HCT116 (cell line): Measurements from ENCODE around the gene CNFN. TPM values are rescaled to one million over a fixed set of nuclear protein-coding genes. Genes with fewer than 3 reads are reported as not detected.

Experiments used
- ATAC-seq: fragments of 200-7000 bp; cut with Tn5 transposase; 2 replicates; pipeline ENCODE4 v1.9.1; 2020; ENCODE audit warnings: mild to moderate bottlenecking, moderate library complexity
- BruUV-seq: library from RNA; stranded (reverse); fragments of 400-500 nt; replicated peaks from 2 replicates; lab custom pipeline; 2021; lab: Mats Ljungman, UMichigan
- CTCF ChIA-PET: fragments of 300-600 bp; sonication (Branson Sonifier 250); formaldehyde crosslinking; loops from one replicate; lab custom pipeline; 2021; ENCODE audit warnings: antibody characterized with exemption; lab: Charles Lee
- POLR2A ChIA-PET: fragments of 300-600, 350-600 bp; sonication (Branson Sonifier 250); formaldehyde crosslinking; loops from one replicate; lab custom pipeline; 2021; ENCODE audit warnings: antibody characterized with exemption; lab: Charles Lee
- RAD21 ChIA-PET, 2 experiments: fragments of 300-600 bp; sonication (Branson Sonifier 250); formaldehyde crosslinking; loops; one replicate each; lab custom pipeline; 2023; ENCODE audit warnings: low total read pairs in 2 of 2; ENCODE audit not compliant: uncharacterized antibody in 2 of 2, unreplicated experiment in 2 of 2, low non-redundant PET in 1 of 2; lab: Charles Lee
- DNase-seq: peaks from one replicate; pipeline ENCODE4 v3.0.0-alpha.2; 2010; ENCODE audit warnings: low read depth, low spot score
- H2AFZ ChIP-seq: fragments of 200-600 bp; shearing (Covaris generic), sonication (generic); 2 replicates; pipeline ENCODE4 v1.6.1; 2017; ENCODE audit warnings: low read depth, mixed run types, mixed read lengths, antibody characterized with exemption, low read length; ENCODE audit not compliant: poor library complexity, severe bottlenecking
- H3K27ac ChIP-seq: 2 replicates; pipeline ENCODE4 v1.5.1; 2012; ENCODE audit warnings: low read depth, low read length
- H3K27me3 ChIP-seq: fragments of 200-600 bp; sonication (generic); 2 replicates; pipeline ENCODE4 v1.6.1; 2016; ENCODE audit warnings: mixed run types, low read length, mixed read lengths; ENCODE audit not compliant: insufficient read depth
- H3K36me3 ChIP-seq, 2 experiments: fragments of 200-500 bp in 1 of 2; fragments of 200-600 bp in 1 of 2; sonication (Bioruptor generic) in 1 of 2; sonication (generic) in 1 of 2; 2 replicates each; pipeline versions ENCODE4 v1.5.1 to v1.6.1; 2014 to 2016; ENCODE audit warnings: low read length in 2 of 2, inconsistent platforms in 1 of 2, mixed read lengths in 1 of 2, mixed run types in 1 of 2; ENCODE audit not compliant: insufficient read depth in 2 of 2, control insufficient read depth in 1 of 2
- H3K4me1 ChIP-seq, 2 experiments: fragments of 200-600 bp in 1 of 2; sonication (generic) in 1 of 2; 2 replicates each; pipeline versions ENCODE4 v1.5.1 to v1.6.1; 2012 to 2017; ENCODE audit warnings: low read length in 2 of 2, inconsistent platforms in 1 of 2, mild to moderate bottlenecking in 1 of 2, mixed read lengths in 1 of 2, mixed run types in 1 of 2, moderate library complexity in 1 of 2; ENCODE audit not compliant: insufficient read depth in 2 of 2, control insufficient read depth in 1 of 2
- H3K4me2 ChIP-seq: fragments of 200-600 bp; sonication (generic); 2 replicates; pipeline ENCODE4 v1.6.1; 2017; ENCODE audit warnings: mixed run types, low read length, mixed read lengths
- H3K4me3 ChIP-seq, 2 experiments: fragments of 200-600 bp in 1 of 2; sonication (generic) in 1 of 2; replicated peaks in 1 of 2; 2 replicates each; pipeline ENCODE4 v1.5.1; 2011 to 2016; ENCODE audit warnings: low read length in 2 of 2, control low read depth in 1 of 2, low read depth in 1 of 2, mild to moderate bottlenecking in 1 of 2, mixed read lengths in 1 of 2, mixed run types in 1 of 2
- H3K79me2 ChIP-seq: fragments of 200-600 bp; sonication (generic); 2 replicates; pipeline ENCODE4 v1.6.1; 2017; ENCODE audit warnings: mild to moderate bottlenecking, mixed run types, low read length, moderate library complexity, mixed read lengths; ENCODE audit not compliant: insufficient read depth
- H3K9ac ChIP-seq: fragments of 200-600 bp; sonication (generic); 2 replicates; pipeline ENCODE4 v1.6.1; 2016; ENCODE audit warnings: low read length, mixed read lengths
- H3K9me2 ChIP-seq: fragments of 200-600 bp; sonication (generic), shearing (Covaris generic); 2 replicates; pipeline ENCODE4 v1.6.1; 2017; ENCODE audit warnings: mixed run types, mild to moderate bottlenecking, moderate library complexity; ENCODE audit not compliant: insufficient read depth
- H3K9me3 ChIP-seq, 2 experiments: fragments of 200-500 bp in 1 of 2; fragments of 200-600 bp in 1 of 2; sonication (Bioruptor generic) in 1 of 2; sonication (generic) in 1 of 2; 2 replicates each; pipeline ENCODE4 v1.6.1; 2014 to 2017; ENCODE audit warnings: low read length in 2 of 2, mixed read lengths in 2 of 2, inconsistent platforms in 1 of 2, low read depth in 1 of 2, mild to moderate bottlenecking in 1 of 2, mixed run types in 1 of 2, moderate library complexity in 1 of 2; ENCODE audit not compliant: control insufficient read depth in 1 of 2, insufficient read depth in 1 of 2
- H4K20me1 ChIP-seq: fragments of 200-600 bp; sonication (generic), shearing (Covaris generic); 2 replicates; pipeline ENCODE4 v1.6.1; 2017; ENCODE audit warnings: mixed run types, mild to moderate bottlenecking, moderate library complexity; ENCODE audit not compliant: insufficient read depth
- CBX3 ChIP-seq: IDR thresholded peaks from 2 replicates; pipeline ENCODE4 v1.6.1; 2012; ENCODE audit warnings: low read depth
- EGR1 ChIP-seq: IDR thresholded peaks from 2 replicates; pipeline ENCODE4 v1.6.1; 2012; ENCODE audit warnings: low read depth
- EZH2 ChIP-seq: fragments of 200-600 bp; sonication (generic); IDR thresholded peaks from 2 replicates; pipeline ENCODE4 v1.6.1; 2017; ENCODE audit warnings: antibody characterized with exemption, mixed run types
- EZH2phosphoT487 ChIP-seq: fragments of 200-600 bp; IDR thresholded peaks from 2 replicates; pipeline ENCODE4 v1.6.1; 2018; ENCODE audit warnings: antibody characterized with exemption, borderline replicate concordance
- FOSL1 ChIP-seq: IDR thresholded peaks from 2 replicates; pipeline ENCODE4 v1.6.1; 2012; ENCODE audit warnings: low read depth
- JUND ChIP-seq: IDR thresholded peaks from 2 replicates; pipeline ENCODE4 v1.6.1; 2012
- POLR2A ChIP-seq: IDR thresholded peaks from 2 replicates; pipeline ENCODE4 v1.7.0; 2011; ENCODE audit warnings: borderline replicate concordance; ENCODE audit not compliant: insufficient read depth, insufficient read length; ENCODE audit errors: extremely low read depth
- POLR2AphosphoS5 ChIP-seq: IDR thresholded peaks from 2 replicates; pipeline ENCODE4 v1.6.1; 2011; ENCODE audit warnings: mild to moderate bottlenecking, low read depth, low read length, moderate library complexity
- SIN3A ChIP-seq: IDR thresholded peaks from 2 replicates; pipeline ENCODE4 v1.6.1; 2012; ENCODE audit warnings: low read depth
- SRF ChIP-seq: IDR thresholded peaks from 2 replicates; pipeline ENCODE4 v1.6.1; 2012; ENCODE audit warnings: low read depth
- TCF7L2 ChIP-seq: IDR thresholded peaks from 2 replicates; pipeline ENCODE4 v1.7.0; 2011; ENCODE audit warnings: borderline replicate concordance, inconsistent platforms; ENCODE audit not compliant: insufficient read depth, insufficient read length; ENCODE audit errors: extremely low read depth
- ZFX ChIP-seq: fragments of 450-650 bp; IDR thresholded peaks from 2 replicates; pipeline ENCODE4 v1.6.1; 2017
- ZNF274 ChIP-seq: fragments of 200-500 bp; sonication (Bioruptor generic); IDR thresholded peaks from 2 replicates; pipeline ENCODE4 v1.6.1; 2014; ENCODE audit warnings: mild to moderate bottlenecking, low read depth, low read length, inconsistent platforms
- intact Hi-C: fragments of 100-400 bp; cut with micrococcal nuclease; formaldehyde crosslinking; loops from 2 replicates; pipeline ENCODE4 v1.10.0; 2022
- total RNA-seq: library from RNA; stranded (reverse); gene quantifications from one replicate; pipeline ENCODE4 v1.2.1, GENCODE V29; 2021; ENCODE audit not compliant: unreplicated experiment
- TF ChIP-seq, protein P1 (sequence below): IDR thresholded peaks from 2 replicates; pipeline ENCODE4 v1.6.1; 2012
- TF ChIP-seq, protein P2 (sequence below), 3 experiments: fragments of 200-600 bp in 1 of 3; sonication (generic) in 1 of 3; IDR thresholded peaks in 2 of 3; conservative IDR thresholded peaks in 1 of 3; 2 replicates each; pipeline ENCODE4 v1.5.1; 2012 to 2017; ENCODE audit warnings: low read depth in 2 of 3, low read length in 2 of 3, antibody characterized with exemption in 1 of 3, borderline replicate concordance in 1 of 3, control low read depth in 1 of 3, mild to moderate bottlenecking in 1 of 3, mixed read lengths in 1 of 3, mixed run types in 1 of 3, moderate library complexity in 1 of 3; ENCODE audit not compliant: insufficient read depth in 1 of 3

The CNFN gene
- total RNA-seq, 1 experiment from 2014 or later = 13.9 TPM

DNA sequence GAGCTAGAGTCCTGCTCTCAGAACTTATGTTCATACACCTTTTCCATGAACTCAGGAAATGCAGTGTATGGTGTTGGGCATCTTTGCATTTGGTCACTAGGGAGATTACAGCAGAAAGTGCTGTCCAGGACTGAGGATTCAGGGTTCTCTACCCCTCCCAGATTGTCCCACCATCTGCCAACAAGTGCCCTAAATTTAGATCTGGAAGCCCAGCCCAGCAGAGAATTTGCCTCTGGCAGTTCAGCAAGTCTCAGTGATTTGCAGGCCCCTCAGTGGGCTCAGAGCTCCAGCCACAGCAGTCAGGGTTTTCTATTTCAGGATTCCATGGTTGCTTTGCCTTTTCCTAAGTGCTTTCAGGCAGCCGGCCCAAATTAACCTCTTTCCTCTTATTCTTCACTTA lies 23.4 kb downstream of the CNFN start:
- no peak overlapping the region for H3K27ac ChIP-seq
- no peaks in the 10 kb centered on the region for H3K79me2 ChIP-seq
- POLR2A ChIA-PET = no interaction called here
- no peak overlapping the region for H2AFZ ChIP-seq
- no peaks in the 10 kb centered on the region for H3K4me1 ChIP-seq
- TF ChIP-seq SRF (no peak), EGR1 (no peak), FOSL1 (no peak), EZH2 (no peak), POLR2A (no peak), CBX3 (no peak), SIN3A (no peak), ZFX (no peak), ZNF274 (no peak), POLR2AphosphoS5 (no peak), TCF7L2 (no peak), JUND (no peak), EZH2phosphoT487 (no peak)
- TF ChIP-seq, protein P1, sequence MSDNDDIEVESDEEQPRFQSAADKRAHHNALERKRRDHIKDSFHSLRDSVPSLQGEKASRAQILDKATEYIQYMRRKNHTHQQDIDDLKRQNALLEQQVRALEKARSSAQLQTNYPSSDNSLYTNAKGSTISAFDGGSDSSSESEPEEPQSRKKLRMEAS = no peak
- TF ChIP-seq, protein P2, sequence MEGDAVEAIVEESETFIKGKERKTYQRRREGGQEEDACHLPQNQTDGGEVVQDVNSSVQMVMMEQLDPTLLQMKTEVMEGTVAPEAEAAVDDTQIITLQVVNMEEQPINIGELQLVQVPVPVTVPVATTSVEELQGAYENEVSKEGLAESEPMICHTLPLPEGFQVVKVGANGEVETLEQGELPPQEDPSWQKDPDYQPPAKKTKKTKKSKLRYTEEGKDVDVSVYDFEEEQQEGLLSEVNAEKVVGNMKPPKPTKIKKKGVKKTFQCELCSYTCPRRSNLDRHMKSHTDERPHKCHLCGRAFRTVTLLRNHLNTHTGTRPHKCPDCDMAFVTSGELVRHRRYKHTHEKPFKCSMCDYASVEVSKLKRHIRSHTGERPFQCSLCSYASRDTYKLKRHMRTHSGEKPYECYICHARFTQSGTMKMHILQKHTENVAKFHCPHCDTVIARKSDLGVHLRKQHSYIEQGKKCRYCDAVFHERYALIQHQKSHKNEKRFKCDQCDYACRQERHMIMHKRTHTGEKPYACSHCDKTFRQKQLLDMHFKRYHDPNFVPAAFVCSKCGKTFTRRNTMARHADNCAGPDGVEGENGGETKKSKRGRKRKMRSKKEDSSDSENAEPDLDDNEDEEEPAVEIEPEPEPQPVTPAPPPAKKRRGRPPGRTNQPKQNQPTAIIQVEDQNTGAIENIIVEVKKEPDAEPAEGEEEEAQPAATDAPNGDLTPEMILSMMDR (IDR thresholded peaks at IDR 0.05 in 2 of 3, conservative IDR thresholded peaks at IDR 0.05 in 1 of 3; ENCODE audit: borderline replicate concordance in 1 of 3, insufficient read depth in 1 of 3, low read depth in 2 of 3, low read length in 2 of 3) = no peak
- CTCF ChIA-PET = no interaction called here
- no peak overlapping the region for H3K4me2 ChIP-seq
- no peak overlapping the region for H3K4me3 ChIP-seq
- intact Hi-C loops = no loop called here
- no peaks in the 10 kb centered on the region for H3K27me3 ChIP-seq
- no TSS peak for BruUV-seq
- ATAC-seq (no peak), DNase-seq (no peak)
- H3K9me2 ChIP-seq = no peaks in the 10 kb centered on the region
- RAD21 ChIA-PET = no interaction called here
- H4K20me1 ChIP-seq = no peaks in the 10 kb centered on the region
- peaks cover 9 to 10% of the 10 kb centered on the region in 2 experiments; a peak in 2 of 4 replicates for H3K9me3 ChIP-seq
- no peak overlapping the region for H3K9ac ChIP-seq
- H3K36me3 ChIP-seq = peaks cover 0 to 11% of the 10 kb centered on the region in 2 experiments; a peak in 2 of 4 replicates
